ENCODE data around the gene CNIH2.

Gene CNIH2

GRCh38 chr11:66333220-66333877, 55.4 kb downstream of the CNIH2 start:
- DNase-seq: no peak

All from NCI-H187 treated with DMSO at 0.1 percent for 48 hours (cell line).